K562 (cell line): Measurements from ENCODE around the gene SETD4. TPM values are rescaled to one million over a fixed set of nuclear protein-coding genes. Genes with fewer than 3 reads are reported as not detected.
A peak's percentile ranks its signal among the peaks of the same experiment; 100 is the strongest.

ENCODE experiments used
- ATF3 ChIP-seq, 2 experiments: fragments of 450-650 bp in 1 of 2; sonication (generic) in 1 of 2; formaldehyde crosslinking in 1 of 2; IDR thresholded peaks in 1 of 2; conservative IDR thresholded peaks in 1 of 2; 2 replicates each; pipeline versions ENCODE4 v1.6.1 to v1.8.1; 2016 to 2023; ENCODE audit warnings: mild to moderate bottlenecking in 2 of 2, moderate library complexity in 2 of 2, inconsistent platforms in 1 of 2, missing genetic modification reagents in 1 of 2
- ELF2 ChIP-seq: fragments of 250-450 bp; sonication (Bioruptor Pico); IDR thresholded peaks from 2 replicates; pipeline ENCODE4 v1.5.0; 2021; ENCODE audit warnings: mild to moderate bottlenecking
- ETV5 ChIP-seq: sonication (generic); formaldehyde crosslinking; IDR thresholded peaks from 2 replicates; pipeline ENCODE4 v1.4.0; 2020; ENCODE audit warnings: low read depth, mild to moderate bottlenecking, missing genetic modification reagents
- FOXK1 ChIP-seq: sonication (generic); formaldehyde crosslinking; IDR thresholded peaks from 2 replicates; pipeline ENCODE4 v1.8.0; 2022; ENCODE audit warnings: missing genetic modification reagents, mild to moderate bottlenecking, borderline replicate concordance
- FOXP4 ChIP-seq: sonication (generic); formaldehyde crosslinking; IDR thresholded peaks from 2 replicates; pipeline ENCODE4 v1.8.0; 2022; ENCODE audit warnings: mild to moderate bottlenecking, missing genetic modification reagents, borderline replicate concordance
- KLF16 ChIP-seq: IDR thresholded peaks from 2 replicates; pipeline ENCODE4 v1.6.1; 2016; ENCODE audit warnings: antibody characterized with exemption
- MAFG ChIP-seq: fragments of 450-650 bp; conservative IDR thresholded peaks from 2 replicates; pipeline ENCODE4 v1.6.1; 2016; ENCODE audit warnings: missing genetic modification characterization, missing compliant biosample characterization
- MITF ChIP-seq: IDR thresholded peaks from 2 replicates; pipeline ENCODE4 v1.6.1; 2014; ENCODE audit warnings: antibody characterized with exemption
- MXI1 ChIP-seq: IDR thresholded peaks from 2 replicates; pipeline ENCODE4 v1.6.1; 2011; ENCODE audit warnings: low read depth, mild to moderate bottlenecking, improper control_type of control experiment, low read length
- NBN ChIP-seq: fragments of 450-650 bp; IDR thresholded peaks from 2 replicates; pipeline ENCODE4 v1.6.1; 2016; ENCODE audit warnings: low read depth, mild to moderate bottlenecking
- NRF1 ChIP-seq, 2 experiments: fragments of 450-650 bp; IDR thresholded peaks in 1 of 2; conservative IDR thresholded peaks in 1 of 2; 2 replicates each; pipeline ENCODE4 v1.6.1; 2014; ENCODE audit warnings: mild to moderate bottlenecking in 2 of 2
- PRPF4 ChIP-seq: fragments of 200-400 bp; formaldehyde crosslinking; IDR thresholded peaks from one replicate; pipeline ENCODE4 v1.6.1; 2017; ENCODE audit warnings: low read length, low read depth, mild to moderate bottlenecking; ENCODE audit not compliant: insufficient read depth, poor library complexity, severe bottlenecking
- RNF219 ChIP-seq: fragments of 250-450 bp; sonication (Bioruptor Pico); IDR thresholded peaks from 2 replicates; pipeline ENCODE4 v1.5.0; 2022; ENCODE audit warnings: mild to moderate bottlenecking
- SIX5 ChIP-seq, 2 experiments: IDR thresholded peaks; 2 replicates each; pipeline ENCODE4 v1.6.1; 2011; ENCODE audit warnings: low read length in 2 of 2, borderline replicate concordance in 1 of 2, low read depth in 1 of 2, mild to moderate bottlenecking in 1 of 2, moderate library complexity in 1 of 2; ENCODE audit not compliant: insufficient read depth in 1 of 2
- SMAD2 ChIP-seq: fragments of 150-350 bp; IDR thresholded peaks from 2 replicates; pipeline ENCODE4 v1.6.1; 2014; ENCODE audit warnings: low read depth, mild to moderate bottlenecking, low read length
- SUPT5H ChIP-seq: fragments of 450-650 bp; IDR thresholded peaks from 2 replicates; pipeline ENCODE4 v1.6.1; 2016
- TGIF2 ChIP-seq: sonication (generic); formaldehyde crosslinking; IDR thresholded peaks from 2 replicates; pipeline ENCODE4 v1.8.1; 2022; ENCODE audit warnings: mild to moderate bottlenecking, missing genetic modification reagents, moderate library complexity
- YBX1 ChIP-seq: fragments of 450-650 bp; IDR thresholded peaks from 2 replicates; pipeline ENCODE4 v1.7.1; 2016; ENCODE audit warnings: mild to moderate bottlenecking
- ZBTB7A ChIP-seq: IDR thresholded peaks from 2 replicates; pipeline ENCODE4 v1.6.1; 2011; ENCODE audit warnings: low read depth, mild to moderate bottlenecking, low read length, moderate library complexity, borderline replicate concordance; ENCODE audit not compliant: control insufficient read depth
- ZFX ChIP-seq: sonication (generic); formaldehyde crosslinking; IDR thresholded peaks from 2 replicates; pipeline ENCODE4 v1.8.0; 2022; ENCODE audit warnings: mild to moderate bottlenecking, missing genetic modification reagents, moderate library complexity
- polyA plus RNA-seq, 8 experiments: library from polyadenylated mRNA; depleted of rRNA in 4 of 8; stranded (reverse) in 5 of 8; unstranded in 3 of 8; fragments of >200 nt; fragmentation: Nextera tagmentation in 2 of 8; fragmentation: Illumina TruSeq in 1 of 8; extraction: Ambion mirVana in 2 of 8; extraction: Trizol in 1 of 8; gene quantifications; 2 replicates each; pipeline versions ENCODE4 v1.2.1 to v1.2.3, GENCODE V29; 2011 to 2014; ENCODE audit warnings: inconsistent platforms in 1 of 8, missing spikeins in 1 of 8
- total RNA-seq, 7 experiments: library from RNA; depleted of rRNA in 6 of 7; stranded (reverse); fragments of >200 nt in 6 of 7; fragmentation: Illumina TruSeq in 2 of 7; extraction: Trizol in 2 of 7; gene quantifications; 2 replicates each; pipeline versions ENCODE4 v1.2.1 to v1.2.3, GENCODE V29; 2011 to 2021; ENCODE audit warnings: low replicate concordance in 1 of 7

The SETD4 gene
- total and polyA plus RNA-seq, 9 of the 15 experiments (the other 6 are each of a cell fraction or from before 2014, with no cell fraction given): 16.1 to 51.3 (median 25.7) TPM

- TF ChIP-seq RNF219 (CRISPR knock-in tag) (no peak), SIX5 (IDR thresholded peaks at IDR 0.05; ENCODE audit: borderline replicate concordance in 1 of 2, insufficient read depth in 1 of 2, low read depth in 1 of 2, low read length in 2 of 2) (no peak), NBN (0 out of 2 replicates have a peak, but pooled peaks have one; percentile 42), FOXK1 (peak; percentile 77), MITF (0 out of 2 replicates have a peak, but pooled peaks have one; percentile 6), SMAD2 (no peak), NRF1 (conservative IDR thresholded peaks at IDR 0.05 in 1 of 2, IDR thresholded peaks at IDR 0.05 in 1 of 2) (peak; percentile 99 to 100), YBX1 (no peak), KLF16 (no peak), ELF2 (CRISPR knock-in tag) (peak; percentile 92), TGIF2 (CRISPR knock-in tag) (peak; percentile 77; the same call in 1 of the 2 replicates), ZBTB7A (peak; percentile 82; the same call in 1 of the 2 replicates), PRPF4 (no peak), ATF3 (IDR thresholded peaks at IDR 0.05) (no peak), ATF3 (CRISPR knock-in tag; conservative IDR thresholded peaks at IDR 0.05) (0 out of 2 replicates have a peak, but pooled peaks have one; percentile 10), ETV5 (CRISPR knock-in tag) (peak; percentile 51), ZFX (CRISPR knock-in tag) (peak; percentile 85), MAFG (tag) (no peak), SUPT5H (peak; percentile 91), FOXP4 (CRISPR knock-in tag) (no peak), MXI1 (peak; percentile 92)
Measured at GRCh38 chr21:36060159-36060921, at the start of gene SETD4 (continued).
